ENCODE measurements around the gene THSD4. TPM values are rescaled to one million over a fixed set of nuclear protein-coding genes. Genes with fewer than 3 reads are reported as not detected.

The THSD4 gene
- total and polyA plus RNA-seq, 9 of the 15 experiments (the other 6 are each of a cell fraction or from before 2014, with no cell fraction given), result 0.04 TPM; not detected in 5

DNA sequence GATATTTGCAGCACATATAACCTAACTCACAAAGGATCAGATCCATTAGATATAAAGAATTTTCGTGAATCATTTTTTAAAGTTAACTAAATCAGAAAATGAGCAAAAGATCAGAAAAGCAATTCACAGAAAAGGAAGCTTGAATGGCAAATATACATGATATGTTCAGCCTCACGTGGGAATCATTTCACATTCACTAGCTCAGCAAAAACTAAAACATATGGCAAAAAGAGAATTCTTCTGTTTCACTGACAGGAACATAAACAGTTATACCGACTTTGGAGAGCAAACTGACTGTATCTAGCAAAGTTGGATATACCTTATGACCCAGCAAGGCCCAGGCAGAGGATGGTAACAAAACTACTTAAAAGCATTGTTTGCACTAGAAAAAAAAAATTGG lies 661.0 kb downstream of the THSD4 start:
- no peak for DNase-seq (ENCODE audit: extremely low read depth in 1 of 4, low spot score in 3 of 4)
- ATAC-seq, result no peak
- H3K9ac ChIP-seq (ENCODE audit: insufficient read depth in 1 of 2, low read depth in 2 of 2, low read length in 2 of 2), result no peak overlapping the region
- CTCF ChIA-PET (ENCODE audit: low intra/inter-chr PET ratio), result interaction anchor here (0.6 kb wide), 1 partner anchor 33 kb away, joined by 4 read pairs; no protein-coding TSS in a partner anchor
- no peak for FAIRE-seq
- H3K4me3 ChIP-seq, result no peak overlapping the region
- 0 out of 2 replicates have a peak, but pooled peaks cover 4% of the 10 kb centered on the region for H4K20me1 ChIP-seq (replicated peaks; ENCODE audit: control insufficient read depth, insufficient read depth, low read length)
- H3K9me1 ChIP-seq (ENCODE audit: control insufficient read depth, insufficient read depth, low read length), result no peaks in the 10 kb centered on the region
- no peak for TF ChIP-seq SMARCA5 (IDR thresholded peaks at IDR 0.05)
- peak; percentile 19; the same call in 1 of the 2 replicates for TF ChIP-seq ZNF316 (IDR thresholded peaks at IDR 0.05)
- H2AFZ ChIP-seq (ENCODE audit: low read depth, low read length), result no peak overlapping the region
- H3K9me3 ChIP-seq (replicated peaks; ENCODE audit: control insufficient read depth, insufficient read depth, low read depth, low read length), result no peaks in the 10 kb centered on the region
- intact Hi-C loops (cut with micrococcal nuclease) (no loop called here), in situ Hi-C loops (cut with MboI) (no loop called here)
- no peak overlapping the region for H3K4me2 ChIP-seq (ENCODE audit: insufficient read depth, low read length)
- peaks cover 13 to 23% of the 10 kb centered on the region in 2 experiments for H3K27me3 ChIP-seq (ENCODE audit: control insufficient read depth in 2 of 2, insufficient read depth in 2 of 2, low read length in 2 of 2)
- H3K36me3 ChIP-seq (ENCODE audit: control insufficient read depth, insufficient read depth, low read length), result no peaks in the 10 kb centered on the region
- no peaks in the 10 kb centered on the region for H3K4me1 ChIP-seq (replicated peaks in 1 of 2; ENCODE audit: control insufficient read depth in 2 of 2, insufficient read depth in 2 of 2, low read length in 2 of 2)
- no peaks in the 10 kb centered on the region for H3K79me2 ChIP-seq (ENCODE audit: control insufficient read depth, insufficient read depth, low read length)
- no peak overlapping the region for H3K27ac ChIP-seq (ENCODE audit: extremely low read depth, low read depth, low read length)
- no TSS peak for BruUV-seq (replicated peaks)
- POLR2A ChIA-PET, result interaction anchor here (1.0 kb wide), 1 partner anchor 9 kb away, joined by 3 read pairs; no protein-coding TSS in a partner anchor
- WGBS (ENCODE audit: insufficient coverage, low coverage, missing lambda C conversion rate), result 2% methylated on average over 3 of the region's 3 CpGs

DNA sequence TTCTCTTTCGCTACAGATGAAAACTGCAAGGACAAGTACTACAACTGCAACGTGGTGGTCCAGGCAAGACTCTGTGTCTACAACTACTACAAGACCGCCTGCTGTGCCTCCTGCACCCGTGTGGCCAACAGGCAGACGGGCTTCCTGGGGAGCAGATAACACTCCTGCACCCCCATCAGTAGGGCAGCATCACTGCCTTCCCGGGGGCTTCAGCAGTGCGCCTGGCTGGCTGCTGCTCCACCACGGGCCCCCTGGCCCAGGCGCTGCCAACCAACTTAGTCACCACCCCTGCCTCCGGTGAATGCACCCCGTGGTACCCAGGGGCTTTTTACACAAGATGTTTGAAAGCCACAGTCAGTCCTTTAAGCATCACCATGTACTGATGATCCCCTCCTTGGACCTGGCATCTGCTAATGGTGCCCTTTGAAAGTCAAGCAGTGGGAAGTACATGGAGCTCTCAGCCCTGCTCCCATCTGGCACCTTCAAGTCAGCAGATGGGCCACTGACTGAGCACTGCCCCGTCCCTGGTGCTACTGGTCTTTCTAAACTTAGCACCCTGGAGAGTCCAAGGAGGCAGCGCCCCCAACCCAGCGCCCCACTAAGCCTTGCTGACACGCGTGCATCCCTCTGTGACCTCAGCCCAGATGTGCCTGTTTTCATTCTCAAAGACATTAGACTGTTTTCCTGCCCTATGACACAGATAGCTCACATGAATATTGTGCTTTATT lies 662.1 kb downstream of the THSD4 start:
- Histone ChIP-seq H2AFZ (ENCODE audit: low read depth, low read length) (no peak overlapping the region), H3K9me3 (replicated peaks; ENCODE audit: control insufficient read depth, insufficient read depth, low read depth, low read length) (no peaks in the 10 kb centered on the region), H3K4me2 (ENCODE audit: insufficient read depth, low read length) (no peak overlapping the region), H4K20me1 (replicated peaks; ENCODE audit: control insufficient read depth, insufficient read depth, low read length) (peaks cover 4% of the 10 kb centered on the region; the same call in 1 of the 2 replicates), H3K9me1 (ENCODE audit: control insufficient read depth, insufficient read depth, low read length) (no peaks in the 10 kb centered on the region), H3K79me2 (ENCODE audit: control insufficient read depth, insufficient read depth, low read length) (no peaks in the 10 kb centered on the region), H3K9ac (ENCODE audit: insufficient read depth in 1 of 2, low read depth in 2 of 2, low read length in 2 of 2) (no peak overlapping the region), H3K27me3 (ENCODE audit: control insufficient read depth in 2 of 2, insufficient read depth in 2 of 2, low read length in 2 of 2) (peaks cover 21 to 26% of the 10 kb centered on the region in 2 experiments), H3K4me3 (no peak overlapping the region), H3K27ac (ENCODE audit: extremely low read depth, low read depth, low read length) (no peak overlapping the region), H3K4me1 (replicated peaks in 1 of 2; ENCODE audit: control insufficient read depth in 2 of 2, insufficient read depth in 2 of 2, low read length in 2 of 2) (no peaks in the 10 kb centered on the region), H3K36me3 (ENCODE audit: control insufficient read depth, insufficient read depth, low read length) (no peaks in the 10 kb centered on the region)
- FAIRE-seq, result no peak
- POLR2A ChIA-PET, result interaction anchor here (0.7 kb wide), 1 partner anchor 377 kb away, joined by 3 read pairs; no protein-coding TSS in a partner anchor
- intact Hi-C loops (cut with micrococcal nuclease), result no loop called here
- 0% methylated on average over 16 of the region's 16 CpGs for whole genome bisulfite sequencing (ENCODE audit: insufficient coverage, low coverage, missing lambda C conversion rate)
- no peak for DNase-seq (ENCODE audit: extremely low read depth in 1 of 4, low spot score in 3 of 4)
- CTCF ChIA-PET (ENCODE audit: low intra/inter-chr PET ratio), result no interaction called here
- no peak for TF ChIP-seq ZNF695 (CRISPR knock-in tag; IDR thresholded peaks at IDR 0.05)
- TF ChIP-seq HMGN3 (IDR thresholded peaks at IDR 0.05; ENCODE audit: borderline replicate concordance, extremely low read depth, insufficient read length, low read depth, low read length), result no peak
- in situ Hi-C loops (cut with MboI), result no loop called here
- no peak for ATAC-seq
- BruUV-seq (replicated peaks), result no TSS peak
